ENCODE data around the gene OLFML2B. TPM values are rescaled to one million over a fixed set of nuclear protein-coding genes. Genes with fewer than 3 reads are reported as not detected.

Gene OLFML2B
- total and polyA plus RNA-seq, 12 donors = 5.5 to 24.4 (median 15.7) TPM

DNA sequence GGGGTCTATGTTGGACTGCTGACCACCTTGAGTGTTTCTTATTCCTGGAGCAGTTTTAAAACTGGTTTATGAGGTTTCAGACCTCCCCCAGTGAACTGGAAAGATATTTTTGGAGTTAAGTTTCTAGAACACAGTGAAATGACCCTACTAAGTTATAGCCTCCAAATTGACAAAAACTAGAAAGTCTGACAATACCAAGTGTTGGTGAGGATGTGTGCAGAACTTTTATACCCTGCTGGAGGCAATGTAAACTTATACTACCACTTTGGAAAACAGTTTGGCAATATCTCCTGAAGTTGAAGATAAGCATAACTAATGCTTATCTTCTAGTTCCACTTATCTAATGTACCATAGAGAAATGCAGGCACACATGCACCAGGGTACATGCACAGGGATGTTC is 10.4 kb downstream of the OLFML2B start:
- H3K27ac ChIP-seq = no peak overlapping the region
- no peaks in the 10 kb centered on the region for H3K36me3 ChIP-seq (replicated peaks in 1 of 2)
- intact Hi-C loops (cut with DNase I) = no loop called here
- DNase-seq = no peak
- no peak overlapping the region for H3K4me3 ChIP-seq
- peaks cover 9 to 16% of the 10 kb centered on the region in 2 donors for H3K4me1 ChIP-seq (replicated peaks in 1 of 2)
- no peaks in the 10 kb centered on the region for H3K9me3 ChIP-seq (replicated peaks in 1 of 3)
- no peaks in the 10 kb centered on the region for H3K27me3 ChIP-seq
- TF ChIP-seq, protein P1, sequence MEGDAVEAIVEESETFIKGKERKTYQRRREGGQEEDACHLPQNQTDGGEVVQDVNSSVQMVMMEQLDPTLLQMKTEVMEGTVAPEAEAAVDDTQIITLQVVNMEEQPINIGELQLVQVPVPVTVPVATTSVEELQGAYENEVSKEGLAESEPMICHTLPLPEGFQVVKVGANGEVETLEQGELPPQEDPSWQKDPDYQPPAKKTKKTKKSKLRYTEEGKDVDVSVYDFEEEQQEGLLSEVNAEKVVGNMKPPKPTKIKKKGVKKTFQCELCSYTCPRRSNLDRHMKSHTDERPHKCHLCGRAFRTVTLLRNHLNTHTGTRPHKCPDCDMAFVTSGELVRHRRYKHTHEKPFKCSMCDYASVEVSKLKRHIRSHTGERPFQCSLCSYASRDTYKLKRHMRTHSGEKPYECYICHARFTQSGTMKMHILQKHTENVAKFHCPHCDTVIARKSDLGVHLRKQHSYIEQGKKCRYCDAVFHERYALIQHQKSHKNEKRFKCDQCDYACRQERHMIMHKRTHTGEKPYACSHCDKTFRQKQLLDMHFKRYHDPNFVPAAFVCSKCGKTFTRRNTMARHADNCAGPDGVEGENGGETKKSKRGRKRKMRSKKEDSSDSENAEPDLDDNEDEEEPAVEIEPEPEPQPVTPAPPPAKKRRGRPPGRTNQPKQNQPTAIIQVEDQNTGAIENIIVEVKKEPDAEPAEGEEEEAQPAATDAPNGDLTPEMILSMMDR (IDR thresholded peaks at IDR 0.05) = no peak
- TF ChIP-seq POLR2A (IDR thresholded peaks at IDR 0.05) = no peak

DNA sequence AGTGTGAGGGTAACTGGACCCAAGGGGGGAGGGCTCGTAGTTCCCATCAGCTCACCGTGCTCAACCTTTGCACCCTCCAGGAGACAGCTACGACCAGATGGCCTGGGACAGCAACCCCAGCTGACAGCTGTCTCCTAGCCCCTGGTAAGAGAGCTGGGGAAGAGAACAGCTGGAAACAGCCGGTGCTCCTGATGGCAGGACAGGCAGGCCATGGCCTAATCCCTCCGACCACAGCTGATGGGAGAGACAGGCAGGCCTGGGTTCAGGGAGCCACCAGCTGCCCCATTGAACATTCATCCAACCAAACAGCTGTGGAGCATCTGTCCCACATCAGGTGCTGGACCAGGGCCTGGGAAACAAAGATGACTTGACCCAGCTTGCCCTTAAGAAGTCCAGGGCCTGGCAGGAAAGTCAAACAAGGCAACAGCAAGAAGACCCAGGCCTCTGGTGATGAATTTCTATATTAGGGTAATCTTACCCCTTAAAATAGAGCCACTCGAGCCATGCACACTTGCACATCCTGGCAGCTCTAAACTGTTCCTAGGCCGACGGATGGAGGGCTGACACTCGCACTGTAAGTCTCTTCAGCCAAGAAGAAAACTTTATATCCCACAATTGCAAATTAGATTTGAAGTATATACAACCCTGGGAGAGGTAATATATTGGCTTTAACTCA is 12.2 kb downstream of the OLFML2B start:
- no peak for TF ChIP-seq POLR2A (IDR thresholded peaks at IDR 0.05)
- TF ChIP-seq, protein P1 (IDR thresholded peaks at IDR 0.05) = no peak
- Histone ChIP-seq H3K4me1 (replicated peaks in 1 of 2) (peaks cover 9 to 16% of the 10 kb centered on the region in 2 donors), H3K4me3 (no peak overlapping the region), H3K9me3 (replicated peaks in 1 of 3) (no peaks in the 10 kb centered on the region), H3K27me3 (no peaks in the 10 kb centered on the region), H3K27ac (no peak overlapping the region), H3K36me3 (replicated peaks in 1 of 2) (no peaks in the 10 kb centered on the region)
- intact Hi-C loops (cut with DNase I) = no loop called here
- no peak for DNase-seq
- WGBS, 4 donors = 67 to 86% (median 78%) methylated on average over 7 to 9 of the region's 9 CpGs

DNA sequence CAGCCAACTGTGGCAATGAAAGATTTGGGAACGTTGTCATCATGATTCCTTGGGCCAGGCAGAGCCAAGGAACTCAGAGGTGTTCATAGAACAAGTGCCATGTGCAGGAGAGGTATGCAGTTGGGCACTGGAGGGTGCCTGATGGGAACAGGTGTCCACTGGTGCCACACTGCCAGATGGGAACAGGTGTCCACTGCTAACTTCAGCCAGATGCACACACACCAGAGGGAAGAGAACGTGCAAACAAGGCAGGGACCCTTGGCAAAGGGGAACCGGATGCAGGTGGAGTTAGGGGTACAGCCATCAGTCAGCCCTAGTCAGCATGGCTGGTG is 13.5 kb downstream of the OLFML2B start:
- H3K36me3 ChIP-seq (replicated peaks in 1 of 2) = no peaks in the 10 kb centered on the region
- H3K27me3 ChIP-seq = no peaks in the 10 kb centered on the region
- no peak for DNase-seq
- TF ChIP-seq POLR2A (IDR thresholded peaks at IDR 0.05) = no peak
- TF ChIP-seq, protein P1 (IDR thresholded peaks at IDR 0.05) = no peak
- H3K4me3 ChIP-seq = no peak overlapping the region
- no peak overlapping the region for H3K27ac ChIP-seq
- H3K9me3 ChIP-seq (replicated peaks in 1 of 3) = no peaks in the 10 kb centered on the region
- 87 to 91% (median 88%) methylated on average over 3 of the region's 3 CpGs for WGBS, 4 donors
- peaks cover 4% of the 10 kb centered on the region in 2 donors for H3K4me1 ChIP-seq (replicated peaks in 1 of 2)
- intact Hi-C loops (cut with DNase I) = no loop called here

DNA sequence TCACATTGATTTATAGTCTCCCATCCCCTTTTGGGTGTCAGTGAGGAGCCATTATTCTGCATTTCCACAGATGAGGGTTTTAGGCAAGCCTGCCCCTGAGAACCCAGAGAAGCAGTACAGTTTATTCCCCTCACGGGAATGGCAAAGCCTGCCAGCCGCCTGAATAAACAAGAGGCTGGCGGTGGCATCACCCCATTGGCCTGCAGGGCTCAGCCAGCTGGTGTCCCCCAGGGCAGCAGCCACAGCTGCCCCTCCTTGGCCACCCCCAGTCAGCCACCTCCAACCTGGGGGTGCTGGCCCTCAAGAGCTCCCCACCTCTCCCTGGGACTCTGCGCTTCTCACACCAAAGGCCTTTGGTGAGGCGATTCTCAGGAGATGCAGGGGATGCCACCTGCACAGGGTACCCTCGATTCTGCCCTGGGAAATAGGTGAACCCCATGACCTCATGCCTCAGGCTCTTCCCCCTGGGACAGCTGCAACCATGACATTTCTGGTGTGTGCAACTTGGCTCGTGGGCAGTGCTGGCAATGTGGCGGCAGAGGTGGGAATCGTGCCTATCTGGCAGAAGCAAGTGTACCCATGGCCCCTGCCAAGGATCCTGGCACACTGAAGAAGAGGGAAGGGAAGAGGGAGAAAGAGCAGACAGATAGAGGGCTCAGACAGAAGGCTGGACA is 14.0 kb downstream of the OLFML2B start:
- no peak for DNase-seq
- no peaks in the 10 kb centered on the region for H3K4me1 ChIP-seq (replicated peaks in 1 of 2)
- H3K4me3 ChIP-seq = no peak overlapping the region
- H3K27me3 ChIP-seq = no peaks in the 10 kb centered on the region
- whole genome bisulfite sequencing, 4 donors = 66 to 76% (median 70%) methylated on average over 6 to 9 of the region's 9 CpGs
- H3K36me3 ChIP-seq (replicated peaks in 1 of 2) = no peaks in the 10 kb centered on the region
- no peak overlapping the region for H3K27ac ChIP-seq
- no peaks in the 10 kb centered on the region for H3K9me3 ChIP-seq (replicated peaks in 1 of 3)
- intact Hi-C loops (cut with DNase I) = no loop called here
- TF ChIP-seq POLR2A (IDR thresholded peaks at IDR 0.05) = no peak
- TF ChIP-seq, protein P1 (IDR thresholded peaks at IDR 0.05) = no peak
